Panc1 (cell line): ENCODE measurements around the gene FBXW11. TPM values are rescaled to one million over a fixed set of nuclear protein-coding genes. Genes with fewer than 3 reads are reported as not detected.
A peak's percentile ranks its signal among the peaks of the same experiment; 100 is the strongest.

Experiments used
- ATAC-seq: fragments of 200-7000 bp; cut with Tn5 transposase; 2 replicates; pipeline ENCODE4 v1.9.1; 2020; ENCODE audit warnings: mild to moderate bottlenecking, moderate library complexity
- BruUV-seq: library from RNA; stranded (reverse); fragments of 400-500 nt; replicated peaks from 2 replicates; lab custom pipeline; 2021; lab: Mats Ljungman, UMichigan
- CTCF ChIA-PET: fragments of 300-600 bp; sonication (Branson Sonifier 250); formaldehyde crosslinking; loops from one replicate; lab custom pipeline; 2022; ENCODE audit warnings: antibody characterized with exemption; lab: Charles Lee
- POLR2A ChIA-PET: fragments of 300-600 bp; sonication (Branson Sonifier 250); formaldehyde crosslinking; loops from one replicate; lab custom pipeline; 2022; ENCODE audit warnings: antibody characterized with exemption; lab: Charles Lee
- DNase-seq: peaks from one replicate; pipeline ENCODE4 v3.0.0-alpha.2; 2010; ENCODE audit warnings: low read depth, low spot score
- H3K27ac ChIP-seq: 2 replicates; pipeline ENCODE4 v1.5.1; 2011; ENCODE audit warnings: mild to moderate bottlenecking, low read length, inconsistent platforms
- H3K27me3 ChIP-seq: fragments of 200-500 bp; sonication (Bioruptor generic); 2 replicates; pipeline ENCODE4 v1.6.0; 2014; ENCODE audit warnings: low read length, inconsistent platforms; ENCODE audit not compliant: control insufficient read depth, insufficient read depth
- H3K36me3 ChIP-seq: fragments of 200-500 bp; sonication (Bioruptor generic); 2 replicates; pipeline ENCODE4 v1.5.1; 2014; ENCODE audit warnings: inconsistent platforms, mild to moderate bottlenecking, low read length, moderate library complexity; ENCODE audit not compliant: control insufficient read depth, insufficient read depth
- H3K4me1 ChIP-seq: 2 replicates; pipeline ENCODE4 v1.5.1; 2011; ENCODE audit warnings: inconsistent platforms, mild to moderate bottlenecking, low read length, moderate library complexity; ENCODE audit not compliant: control insufficient read depth, insufficient read depth
- H3K4me3 ChIP-seq, 2 experiments: 2 replicates each; pipeline ENCODE4 v1.5.1; 2011 to 2012; ENCODE audit warnings: low read depth in 2 of 2, low read length in 2 of 2, mild to moderate bottlenecking in 2 of 2, inconsistent platforms in 1 of 2, moderate library complexity in 1 of 2
- H3K9me3 ChIP-seq: fragments of 200-500 bp; sonication (Bioruptor generic); 2 replicates; pipeline ENCODE4 v1.5.1; 2014; ENCODE audit warnings: low read depth, mild to moderate bottlenecking, inconsistent platforms, low read length, moderate library complexity; ENCODE audit not compliant: control insufficient read depth, insufficient read depth
- POLR2AphosphoS5 ChIP-seq: IDR thresholded peaks from 2 replicates; pipeline ENCODE4 v1.6.1; 2012; ENCODE audit warnings: mild to moderate bottlenecking, low read depth, low read length, moderate library complexity
- REST ChIP-seq, 2 experiments: IDR thresholded peaks; 2 replicates each; pipeline ENCODE4 v1.6.1; 2011 to 2012; ENCODE audit warnings: low read depth in 2 of 2, control low read depth in 1 of 2, low read length in 1 of 2, mild to moderate bottlenecking in 1 of 2, moderate library complexity in 1 of 2; ENCODE audit not compliant: insufficient read depth in 1 of 2
- SIN3A ChIP-seq: IDR thresholded peaks from 2 replicates; pipeline ENCODE4 v1.6.1; 2012; ENCODE audit warnings: low read depth, mild to moderate bottlenecking, low read length, moderate library complexity, borderline replicate concordance; ENCODE audit not compliant: insufficient read depth
- TCF7L2 ChIP-seq: IDR thresholded peaks from 2 replicates; pipeline ENCODE4 v1.6.1; 2011; ENCODE audit warnings: mild to moderate bottlenecking, low read depth, low read length, inconsistent platforms
- in situ Hi-C: cut with HindIII; loops from 2 replicates; pipeline ENCODE4 v1.10.0; 2016; ENCODE audit warnings: low sequenced_read_pairs, low pct_unique_long_range_greater_than_20kb
- intact Hi-C: fragments of 100-400 bp; cut with micrococcal nuclease; formaldehyde crosslinking; loops from one replicate; pipeline ENCODE4 v1.10.0; 2022; ENCODE audit not compliant: unreplicated experiment
- total RNA-seq: library from RNA; stranded (reverse); gene quantifications from one replicate; pipeline ENCODE4 v1.2.1, GENCODE V29; 2021; ENCODE audit not compliant: unreplicated experiment
- TF ChIP-seq, protein P1 (sequence below): fragments of 450-650 bp; IDR thresholded peaks from 2 replicates; pipeline ENCODE4 v1.5.1; 2017; ENCODE audit warnings: mild to moderate bottlenecking

Gene FBXW11
- total RNA-seq, 1 experiment from 2014 or later: 111 TPM

- BruUV-seq: no TSS peak
- Histone ChIP-seq H3K9me3 (no peaks in the 10 kb centered on the region; the same call in 1 of the 2 replicates), H3K27me3 (no peaks in the 10 kb centered on the region), H3K36me3 (no peaks in the 10 kb centered on the region), H3K4me3 (no peak overlapping the region), H3K27ac (no peak overlapping the region; the same call in 1 of the 2 replicates), H3K4me1 (peaks cover 12% of the 10 kb centered on the region; the same call in 1 of the 2 replicates)
- no peak for ATAC-seq
- ChIA-PET POLR2A (no interaction called here), CTCF (no interaction called here)
- intact Hi-C loops (loop anchor here (5.0 kb wide), 1 partner anchor 80 kb away; the partner anchor contains the start of gene FBXW11), in situ Hi-C loops (loop anchor here (10.0 kb wide), 1 partner anchor 57 kb away; no protein-coding TSS in a partner anchor)
- no peak for TF ChIP-seq TCF7L2
- TF ChIP-seq, protein P1, sequence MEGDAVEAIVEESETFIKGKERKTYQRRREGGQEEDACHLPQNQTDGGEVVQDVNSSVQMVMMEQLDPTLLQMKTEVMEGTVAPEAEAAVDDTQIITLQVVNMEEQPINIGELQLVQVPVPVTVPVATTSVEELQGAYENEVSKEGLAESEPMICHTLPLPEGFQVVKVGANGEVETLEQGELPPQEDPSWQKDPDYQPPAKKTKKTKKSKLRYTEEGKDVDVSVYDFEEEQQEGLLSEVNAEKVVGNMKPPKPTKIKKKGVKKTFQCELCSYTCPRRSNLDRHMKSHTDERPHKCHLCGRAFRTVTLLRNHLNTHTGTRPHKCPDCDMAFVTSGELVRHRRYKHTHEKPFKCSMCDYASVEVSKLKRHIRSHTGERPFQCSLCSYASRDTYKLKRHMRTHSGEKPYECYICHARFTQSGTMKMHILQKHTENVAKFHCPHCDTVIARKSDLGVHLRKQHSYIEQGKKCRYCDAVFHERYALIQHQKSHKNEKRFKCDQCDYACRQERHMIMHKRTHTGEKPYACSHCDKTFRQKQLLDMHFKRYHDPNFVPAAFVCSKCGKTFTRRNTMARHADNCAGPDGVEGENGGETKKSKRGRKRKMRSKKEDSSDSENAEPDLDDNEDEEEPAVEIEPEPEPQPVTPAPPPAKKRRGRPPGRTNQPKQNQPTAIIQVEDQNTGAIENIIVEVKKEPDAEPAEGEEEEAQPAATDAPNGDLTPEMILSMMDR: peak; percentile 61; the same call in 1 of the 2 replicates
- no peak for DNase-seq
Measured at GRCh38 chr5:171927345-171927941, 79.0 kb downstream of the FBXW11 start.

GRCh38 chr5:171926311-171926710, 80.1 kb downstream of the FBXW11 start:
- Histone ChIP-seq H3K27me3 (no peaks in the 10 kb centered on the region), H3K4me1 (peaks cover 21% of the 10 kb centered on the region; the same call in 1 of the 2 replicates), H3K4me3 (no peak overlapping the region), H3K9me3 (no peaks in the 10 kb centered on the region; the same call in 1 of the 2 replicates), H3K27ac (0 out of 2 replicates have a peak overlapping the region, but pooled peaks have one; percentile 0), H3K36me3 (no peaks in the 10 kb centered on the region)
- TF ChIP-seq REST (IDR thresholded peaks at IDR 0.05; ENCODE audit: insufficient read depth in 1 of 2, low read depth in 2 of 2, low read length in 1 of 2) (no peak), POLR2AphosphoS5 (no peak), TCF7L2 (no peak), SIN3A (no peak)
- TF ChIP-seq, protein P1: no peak
- DNase-seq (no peak), ATAC-seq (no peak)
- CTCF ChIA-PET: interaction anchor here (0.5 kb wide), 1 partner anchor 42 kb away, joined by 3 read pairs; no protein-coding TSS in a partner anchor
- POLR2A ChIA-PET: no interaction called here
- in situ Hi-C loops: loop anchor here (10.0 kb wide), 1 partner anchor 58 kb away; no protein-coding TSS in a partner anchor
- BruUV-seq: no TSS peak
- intact Hi-C loops: loop anchor here (5.0 kb wide), 1 partner anchor 81 kb away; the partner anchor contains the start of gene FBXW11
